Astrocyte (in vitro differentiated cells and primary cell): ENCODE measurements around the gene PSMA2. TPM values are rescaled to one million over a fixed set of nuclear protein-coding genes. Genes with fewer than 3 reads are reported as not detected.

Experiments used
- DNase-seq: peaks from one replicate; pipeline ENCODE4 v3.0.0-alpha.2; 2010; ENCODE audit warnings: low read depth
- FAIRE-seq: peaks from 2 replicates; lab custom pipeline; 2011; peaks lifted over from hg19 to GRCh38; lab: Jason Lieb, UNC
- H2AFZ ChIP-seq: 2 replicates; pipeline ENCODE4 v1.6.0; 2012; ENCODE audit warnings: low read depth, low read length, inconsistent platforms
- H3K27ac ChIP-seq: 2 replicates; pipeline ENCODE4 v1.5.1; 2011; ENCODE audit warnings: low read depth, low read length, inconsistent platforms
- H3K27me3 ChIP-seq: 2 replicates; pipeline ENCODE4 v1.6.0; 2011; ENCODE audit warnings: low read length, inconsistent platforms; ENCODE audit not compliant: insufficient read depth
- H3K36me3 ChIP-seq: 2 replicates; pipeline ENCODE4 v1.5.1; 2011; ENCODE audit warnings: low read length, inconsistent platforms; ENCODE audit not compliant: insufficient read depth
- H3K4me1 ChIP-seq: 2 replicates; pipeline ENCODE4 v1.5.1; 2011; ENCODE audit warnings: low read length, inconsistent platforms; ENCODE audit not compliant: insufficient read depth
- H3K4me2 ChIP-seq: 2 replicates; pipeline ENCODE4 v1.6.0; 2012; ENCODE audit warnings: low read length, inconsistent platforms
- H3K4me3 ChIP-seq: 2 replicates; pipeline ENCODE4 v1.5.1; 2011; ENCODE audit warnings: low read depth, mild to moderate bottlenecking, low read length, inconsistent platforms; ENCODE audit not compliant: insufficient read depth
- H3K79me2 ChIP-seq: 2 replicates; pipeline ENCODE4 v1.6.0; 2012; ENCODE audit warnings: mild to moderate bottlenecking, low read length, inconsistent platforms; ENCODE audit not compliant: insufficient read depth
- H3K9ac ChIP-seq: 2 replicates; pipeline ENCODE4 v1.6.0; 2012; ENCODE audit warnings: mild to moderate bottlenecking, low read length, inconsistent platforms
- H3K9me3 ChIP-seq: 2 replicates; pipeline ENCODE4 v1.5.1; 2012; ENCODE audit warnings: low read depth, mild to moderate bottlenecking, low read length, inconsistent platforms; ENCODE audit not compliant: insufficient read depth
- H4K20me1 ChIP-seq: 2 replicates; pipeline ENCODE4 v1.6.0; 2012; ENCODE audit warnings: low read length, inconsistent platforms; ENCODE audit not compliant: insufficient read depth
- H3K27ac Mint-ChIP-seq: one replicate; pipeline ENCODE4 v1.8.0; 2021; ENCODE audit warnings: mild to moderate bottlenecking, mixed read lengths; ENCODE audit not compliant: unreplicated experiment
- H3K27me3 Mint-ChIP-seq: one replicate; pipeline ENCODE4 v1.8.0; 2021; ENCODE audit warnings: low read depth, mixed read lengths; ENCODE audit not compliant: unreplicated experiment
- H3K36me3 Mint-ChIP-seq: one replicate; pipeline ENCODE4 v1.8.0; 2021; ENCODE audit warnings: low read depth, mixed read lengths; ENCODE audit not compliant: unreplicated experiment
- H3K4me1 Mint-ChIP-seq: one replicate; pipeline ENCODE4 v1.8.0; 2021; ENCODE audit warnings: low read depth, mixed read lengths; ENCODE audit not compliant: unreplicated experiment
- H3K4me3 Mint-ChIP-seq: one replicate; pipeline ENCODE4 v1.8.0; 2021; ENCODE audit warnings: mild to moderate bottlenecking, moderate library complexity, mixed read lengths; ENCODE audit not compliant: unreplicated experiment
- H3K9me3 Mint-ChIP-seq: one replicate; pipeline ENCODE4 v1.8.0; 2021; ENCODE audit warnings: mild to moderate bottlenecking, mixed read lengths; ENCODE audit not compliant: unreplicated experiment
- EZH2 ChIP-seq: IDR thresholded peaks from 2 replicates; pipeline ENCODE4 v1.6.1; 2012; ENCODE audit warnings: mild to moderate bottlenecking, low read length, inconsistent platforms; ENCODE audit not compliant: insufficient read depth
- total RNA-seq: library from RNA; stranded (reverse); gene quantifications from 2 replicates; pipeline ENCODE4 v1.2.1, GENCODE V29; 2021
- TF ChIP-seq, protein P1 (sequence below): IDR thresholded peaks from 2 replicates; pipeline ENCODE4 v1.5.1; 2011; ENCODE audit warnings: low read depth, mild to moderate bottlenecking, inconsistent platforms, low read length, moderate library complexity; ENCODE audit not compliant: insufficient read depth

PSMA2 gene
- total RNA-seq, 1 donor from 2014 or later, result 119 TPM

DNA sequence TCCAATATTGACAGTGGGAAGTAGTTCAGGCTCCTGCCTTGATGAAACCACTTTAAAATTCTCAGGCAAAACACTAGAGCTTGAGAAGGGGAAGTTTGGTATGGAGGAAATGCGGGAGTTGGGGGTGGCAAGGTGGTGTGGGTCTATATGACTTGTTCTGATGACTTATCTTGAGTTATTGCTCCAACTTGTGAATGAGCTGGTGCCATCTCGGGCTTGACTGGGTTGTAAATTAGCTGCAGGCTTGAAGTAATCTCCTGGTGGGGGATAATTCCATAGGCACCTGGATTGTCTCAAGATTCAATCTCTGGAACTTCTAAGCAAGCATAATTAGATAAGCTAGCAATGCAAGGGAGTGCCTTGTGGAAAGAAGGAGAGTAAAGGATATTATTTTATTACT lies 29.2 kb upstream of the PSMA2 start:
- Histone ChIP-seq H3K9ac (no peak overlapping the region), H3K9me3 (no peaks in the 10 kb centered on the region), H3K4me3 (no peak overlapping the region), H3K79me2 (no peaks in the 10 kb centered on the region), H3K36me3 (no peaks in the 10 kb centered on the region), H3K27me3 (no peaks in the 10 kb centered on the region), H3K4me1 (no peaks in the 10 kb centered on the region), H4K20me1 (no peaks in the 10 kb centered on the region), H3K27ac (no peak overlapping the region), H2AFZ (no peak overlapping the region), H3K4me2 (no peak overlapping the region)
- no peak for DNase-seq
- H3K27ac Mint-ChIP-seq, result no peak overlapping the region
- no peaks in the 10 kb centered on the region for H3K4me1 Mint-ChIP-seq
- H3K9me3 Mint-ChIP-seq, result peaks cover 13% of the 10 kb centered on the region
- no peak for TF ChIP-seq EZH2
- TF ChIP-seq, protein P1, sequence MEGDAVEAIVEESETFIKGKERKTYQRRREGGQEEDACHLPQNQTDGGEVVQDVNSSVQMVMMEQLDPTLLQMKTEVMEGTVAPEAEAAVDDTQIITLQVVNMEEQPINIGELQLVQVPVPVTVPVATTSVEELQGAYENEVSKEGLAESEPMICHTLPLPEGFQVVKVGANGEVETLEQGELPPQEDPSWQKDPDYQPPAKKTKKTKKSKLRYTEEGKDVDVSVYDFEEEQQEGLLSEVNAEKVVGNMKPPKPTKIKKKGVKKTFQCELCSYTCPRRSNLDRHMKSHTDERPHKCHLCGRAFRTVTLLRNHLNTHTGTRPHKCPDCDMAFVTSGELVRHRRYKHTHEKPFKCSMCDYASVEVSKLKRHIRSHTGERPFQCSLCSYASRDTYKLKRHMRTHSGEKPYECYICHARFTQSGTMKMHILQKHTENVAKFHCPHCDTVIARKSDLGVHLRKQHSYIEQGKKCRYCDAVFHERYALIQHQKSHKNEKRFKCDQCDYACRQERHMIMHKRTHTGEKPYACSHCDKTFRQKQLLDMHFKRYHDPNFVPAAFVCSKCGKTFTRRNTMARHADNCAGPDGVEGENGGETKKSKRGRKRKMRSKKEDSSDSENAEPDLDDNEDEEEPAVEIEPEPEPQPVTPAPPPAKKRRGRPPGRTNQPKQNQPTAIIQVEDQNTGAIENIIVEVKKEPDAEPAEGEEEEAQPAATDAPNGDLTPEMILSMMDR, result no peak
- no peak for FAIRE-seq
- H3K4me3 Mint-ChIP-seq, result no peak overlapping the region
- H3K36me3 Mint-ChIP-seq, result no peaks in the 10 kb centered on the region
- H3K27me3 Mint-ChIP-seq, result no peaks in the 10 kb centered on the region

- H3K79me2 ChIP-seq, result no peaks in the 10 kb centered on the region
- no peak for TF ChIP-seq EZH2
- TF ChIP-seq, protein P1, result no peak
- H3K27ac Mint-ChIP-seq, result no peak overlapping the region
- H3K4me1 ChIP-seq, result no peaks in the 10 kb centered on the region
- no peaks in the 10 kb centered on the region for H3K36me3 ChIP-seq
- no peaks in the 10 kb centered on the region for H4K20me1 ChIP-seq
- FAIRE-seq, result no peak
- no peaks in the 10 kb centered on the region for H3K4me1 Mint-ChIP-seq
- H3K27me3 ChIP-seq, result no peaks in the 10 kb centered on the region
- no peak for DNase-seq
- no peak overlapping the region for H3K4me3 Mint-ChIP-seq
- H3K27ac ChIP-seq, result no peak overlapping the region
- no peaks in the 10 kb centered on the region for H3K36me3 Mint-ChIP-seq
- H3K27me3 Mint-ChIP-seq, result no peaks in the 10 kb centered on the region
- H3K9ac ChIP-seq, result no peak overlapping the region
- no peak overlapping the region for H3K4me2 ChIP-seq
- no peaks in the 10 kb centered on the region for H3K9me3 ChIP-seq
- peaks cover 13% of the 10 kb centered on the region for H3K9me3 Mint-ChIP-seq
- H2AFZ ChIP-seq, result no peak overlapping the region
- no peak overlapping the region for H3K4me3 ChIP-seq
Observed at GRCh38 chr7:42960762-42961161, 28.8 kb upstream of the PSMA2 start.

DNA sequence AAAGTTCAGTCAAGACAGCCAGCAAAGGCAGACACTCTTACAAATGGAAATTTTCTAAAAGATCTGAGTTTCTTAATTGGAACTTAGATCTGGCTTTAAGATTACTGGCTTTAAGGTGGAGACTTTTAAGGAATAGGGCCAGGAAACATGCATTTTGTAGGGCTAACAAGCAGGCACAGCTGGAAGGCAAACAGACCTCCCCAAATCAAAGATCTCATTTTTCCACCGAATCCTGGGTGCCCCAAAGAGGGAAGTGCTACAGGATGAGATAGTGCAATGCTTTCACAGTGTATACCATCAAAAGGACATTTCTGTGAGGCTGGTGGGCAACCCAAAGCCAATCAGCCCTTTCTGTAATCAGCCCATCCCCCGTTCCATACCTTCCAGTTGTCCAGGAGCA lies 27.6 kb upstream of the PSMA2 start:
- Mint-ChIP-seq H3K9me3 (peaks cover 13% of the 10 kb centered on the region), H3K36me3 (no peaks in the 10 kb centered on the region)

More for the DNA sequence above, 27.6 kb upstream of the PSMA2 start:
- H3K4me3 Mint-ChIP-seq, result no peak overlapping the region
- Histone ChIP-seq H3K27ac (no peak overlapping the region), H3K9me3 (no peaks in the 10 kb centered on the region), H3K79me2 (no peaks in the 10 kb centered on the region), H2AFZ (no peak overlapping the region), H4K20me1 (no peaks in the 10 kb centered on the region), H3K4me1 (no peaks in the 10 kb centered on the region), H3K4me2 (no peak overlapping the region), H3K27me3 (no peaks in the 10 kb centered on the region), H3K36me3 (no peaks in the 10 kb centered on the region), H3K4me3 (no peak overlapping the region), H3K9ac (no peak overlapping the region)
- H3K4me1 Mint-ChIP-seq, result no peaks in the 10 kb centered on the region
- H3K27ac Mint-ChIP-seq, result no peak overlapping the region
- TF ChIP-seq, protein P1, result no peak
- TF ChIP-seq EZH2, result no peak
- H3K27me3 Mint-ChIP-seq, result no peaks in the 10 kb centered on the region
- DNase-seq, result no peak
- no peak for FAIRE-seq
